ENCODE data around the gene FRMPD2.
"Not testable (repeated sequence)": the region's sequence is repeated elsewhere in the genome, so short reads cannot be mapped to it uniquely, and the experiment has no call there.

The FRMPD2 gene

GRCh38 chr10:48194830-48195229 lies 79.7 kb downstream of the FRMPD2 start:
- no peak for DNase-seq

DNA sequence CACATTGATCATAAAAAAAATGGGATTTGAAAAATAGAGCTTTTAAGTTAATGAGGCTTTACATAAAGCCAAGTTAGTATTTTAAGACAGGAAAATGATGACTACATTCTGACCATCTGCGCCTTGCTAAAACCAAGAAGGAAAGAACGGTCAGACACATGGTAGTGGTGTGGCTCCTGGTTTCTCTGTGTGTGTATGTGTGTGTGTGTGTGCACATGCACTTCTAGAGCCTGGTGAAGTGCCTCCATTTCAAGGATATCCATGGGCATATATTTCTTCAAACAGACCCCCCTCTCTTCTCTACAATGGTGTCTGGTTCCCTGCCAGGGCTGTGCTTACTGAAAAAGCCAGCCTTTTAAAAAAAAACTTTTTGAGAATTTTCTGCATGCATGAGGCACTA lies 80.9 kb downstream of the FRMPD2 start:
- DNase-seq, result no peak

GRCh38 chr10:48192881-48193450 lies 81.5 kb downstream of the FRMPD2 start:
- DNase-seq, result no peak

DNA sequence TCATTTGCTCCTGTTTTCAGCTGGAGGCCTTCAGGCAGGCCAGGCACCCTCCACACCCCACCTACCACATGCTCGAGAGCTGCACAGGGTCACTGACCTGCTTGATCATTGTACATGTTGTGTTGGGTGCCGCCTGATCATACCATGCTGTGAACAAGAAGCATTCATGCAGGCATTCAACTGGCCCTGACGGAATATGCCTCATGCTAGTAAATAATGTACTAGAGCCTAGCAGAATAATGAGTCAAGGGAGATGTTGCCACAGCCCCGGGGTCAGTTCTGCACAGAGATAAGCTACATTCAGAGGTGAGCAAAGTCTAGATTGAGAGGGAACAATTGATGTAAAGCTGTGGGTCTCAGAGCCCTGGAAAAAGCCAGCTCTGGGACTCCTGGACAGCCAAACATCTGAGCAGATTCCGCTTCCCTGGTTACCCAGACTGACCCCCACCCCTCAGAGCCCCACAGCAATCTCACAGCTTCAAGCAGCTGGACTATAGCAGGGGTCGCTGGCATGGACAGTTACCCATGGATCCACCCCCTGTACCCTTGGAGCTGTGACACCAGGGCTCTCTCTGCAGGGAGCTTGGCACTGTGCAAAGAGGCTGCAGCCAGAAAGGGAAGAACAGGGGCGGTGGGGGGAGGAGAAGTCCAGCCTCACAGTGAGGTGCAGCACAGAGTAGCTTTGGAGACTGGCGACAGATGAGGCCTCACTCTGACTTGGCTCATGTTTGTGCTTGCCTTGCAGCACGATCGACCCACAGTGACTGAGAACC lies 86.6 kb downstream of the FRMPD2 start:
- no peak for DNase-seq

DNA sequence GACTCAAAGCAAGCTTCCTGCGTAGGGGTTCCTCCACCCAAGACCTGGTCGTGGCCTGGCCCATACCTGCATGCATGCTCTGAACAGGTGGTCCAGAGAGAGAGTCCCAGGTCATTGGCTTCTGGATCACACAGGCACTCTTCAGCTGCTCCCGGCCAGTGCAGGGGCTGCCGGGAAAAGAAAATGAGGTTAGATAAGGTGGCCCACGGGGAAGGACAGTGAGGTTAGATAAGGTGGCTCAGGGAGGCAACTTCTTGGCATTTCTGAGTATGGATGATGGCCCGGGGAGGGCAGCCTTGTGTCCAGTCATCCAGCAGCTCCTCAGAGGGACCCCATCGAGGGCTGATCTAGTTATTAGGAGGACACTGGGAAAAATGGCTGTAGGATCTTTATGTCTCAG lies 87.4 kb downstream of the FRMPD2 start:
- DNase-seq, result no peak

- not testable (repeated sequence) for DNase-seq
Measured at GRCh38 chr10:48186264-48186804, 88.2 kb downstream of the FRMPD2 start.

- DNase-seq, result no peak
Measured at GRCh38 chr10:48184224-48184623, 90.3 kb downstream of the FRMPD2 start.

- DNase-seq, result not testable (repeated sequence)
Measured at GRCh38 chr10:48172715-48173114, 101.8 kb downstream of the FRMPD2 start.

- not testable (repeated sequence) for DNase-seq
Measured at GRCh38 chr10:48160670-48161069, 113.8 kb downstream of the FRMPD2 start.

DNA sequence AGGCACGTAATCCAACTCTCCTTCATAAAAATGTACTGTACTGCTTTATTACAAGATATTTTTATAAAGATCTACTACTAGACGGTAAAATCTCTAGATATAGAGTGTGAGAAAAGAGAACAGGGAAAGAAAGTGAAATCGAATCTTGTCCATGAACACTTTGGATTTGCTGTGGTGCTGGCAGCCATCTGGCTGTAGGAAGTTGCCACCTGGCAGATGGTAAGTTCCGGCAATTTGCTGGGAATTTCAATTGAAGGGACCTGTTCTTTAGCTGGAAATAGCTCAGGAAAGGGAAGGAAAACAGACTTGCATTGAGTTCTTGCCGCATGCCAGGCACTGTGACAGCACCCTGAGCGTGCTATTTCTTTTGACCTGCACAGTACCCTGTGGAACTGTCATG lies 114.3 kb downstream of the FRMPD2 start:
- DNase-seq, result not testable (repeated sequence)

DNA sequence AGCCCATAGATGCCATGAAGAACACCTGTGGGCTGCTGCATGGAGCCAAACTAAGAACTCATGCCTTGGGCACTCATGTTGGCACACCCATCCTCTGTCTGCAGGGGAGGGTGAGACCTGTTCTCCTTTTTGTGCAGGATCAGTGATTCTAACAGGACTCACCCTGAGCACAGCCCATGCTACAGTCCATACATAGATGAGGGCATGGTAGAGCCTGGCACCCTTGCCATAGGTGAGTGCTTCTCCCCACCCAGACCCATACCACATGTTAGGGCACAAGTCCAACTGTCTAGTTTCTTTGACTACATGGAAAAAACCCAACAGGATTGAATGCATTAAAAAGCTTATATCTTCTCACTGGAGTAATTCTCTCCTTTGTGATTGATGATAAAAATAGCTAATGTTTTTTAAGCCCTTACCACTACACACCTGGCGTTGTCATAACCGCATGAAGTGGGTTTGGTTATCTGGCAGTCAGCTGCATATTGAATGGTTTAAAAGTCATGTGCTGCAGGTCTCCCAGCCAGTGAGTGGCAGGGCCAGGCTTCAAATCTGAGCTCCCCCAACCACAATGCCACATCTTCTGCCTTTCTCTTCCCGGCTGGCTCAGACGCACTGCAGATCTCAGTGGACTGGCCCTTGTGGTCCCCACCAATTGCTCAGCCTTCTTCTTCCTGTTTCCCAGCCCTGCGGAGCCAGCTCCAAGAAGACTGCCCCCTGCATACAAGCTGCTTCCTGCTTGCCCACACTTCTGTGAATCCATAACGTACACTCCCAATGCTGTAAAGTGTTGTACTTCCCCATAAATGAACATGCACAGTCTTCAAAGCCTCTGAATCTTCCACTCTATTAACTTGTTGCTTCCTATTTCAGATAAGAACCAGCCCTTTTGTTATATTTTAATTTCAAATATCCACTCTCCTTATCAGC lies 120.0 kb downstream of the FRMPD2 start:
- DNase-seq, result not testable (repeated sequence)

DNA sequence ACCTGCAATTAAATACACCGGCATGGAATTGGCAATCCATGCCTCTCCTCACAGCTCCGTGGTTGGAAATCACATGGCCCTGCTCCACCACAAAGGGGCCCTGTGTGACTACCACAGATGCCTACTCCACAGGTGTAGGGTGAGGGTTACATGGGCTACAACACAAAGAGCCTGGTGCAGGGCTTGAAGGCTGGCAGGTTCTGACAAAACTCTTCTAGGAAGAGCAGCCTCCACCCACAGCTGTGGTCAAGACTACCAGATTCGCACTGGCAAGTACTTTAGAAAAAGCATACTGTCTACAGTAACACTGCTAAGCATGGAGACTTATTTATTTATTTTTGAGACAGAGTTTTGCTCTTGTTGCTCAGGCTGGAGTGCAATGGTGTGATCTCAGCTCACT lies 126.9 kb downstream of the FRMPD2 start:
- not testable (repeated sequence) for DNase-seq

DNA sequence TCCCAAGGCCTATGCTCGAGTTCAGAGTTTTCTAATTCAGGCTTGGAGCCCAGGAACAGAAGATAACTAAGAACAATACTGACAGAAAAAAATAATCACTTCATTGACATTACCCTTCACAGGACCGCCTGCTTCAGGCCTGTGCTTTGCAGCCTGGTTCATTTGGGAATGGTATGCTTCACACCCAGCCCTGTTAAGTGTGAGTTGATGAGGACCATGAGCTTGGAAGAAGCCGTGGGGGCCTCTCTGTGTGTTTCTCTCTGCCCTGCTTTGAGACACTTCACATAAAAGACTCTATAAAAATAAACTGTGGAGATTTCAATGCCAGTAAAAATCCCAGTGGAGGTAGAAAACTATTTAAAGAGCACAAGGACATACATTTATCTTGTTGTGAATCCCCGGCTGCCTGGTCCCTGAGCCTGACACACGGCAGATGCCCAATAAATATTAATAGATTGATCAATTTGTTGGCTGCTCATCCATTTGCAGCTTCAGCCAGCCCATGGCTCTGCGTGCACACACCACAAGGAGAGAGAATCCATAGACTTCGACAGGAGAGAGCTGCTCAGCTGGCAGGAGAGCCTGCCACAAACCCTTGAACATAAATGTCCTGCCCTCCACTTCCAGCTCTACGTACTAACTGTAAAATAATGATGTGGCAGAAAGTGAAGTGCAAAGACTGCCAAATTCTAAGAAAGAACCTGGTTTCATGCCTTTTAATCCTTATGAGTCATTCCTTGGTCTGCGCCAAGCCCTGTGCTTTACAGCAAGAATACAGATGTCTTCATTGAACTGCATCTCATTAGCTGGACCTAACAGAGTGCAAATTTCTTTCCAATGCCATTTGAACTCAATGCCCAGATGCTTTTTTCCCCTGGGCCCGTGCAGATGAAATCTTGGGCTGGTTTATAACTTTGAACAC lies 130.5 kb downstream of the FRMPD2 start:
- not testable (repeated sequence) for DNase-seq

DNA sequence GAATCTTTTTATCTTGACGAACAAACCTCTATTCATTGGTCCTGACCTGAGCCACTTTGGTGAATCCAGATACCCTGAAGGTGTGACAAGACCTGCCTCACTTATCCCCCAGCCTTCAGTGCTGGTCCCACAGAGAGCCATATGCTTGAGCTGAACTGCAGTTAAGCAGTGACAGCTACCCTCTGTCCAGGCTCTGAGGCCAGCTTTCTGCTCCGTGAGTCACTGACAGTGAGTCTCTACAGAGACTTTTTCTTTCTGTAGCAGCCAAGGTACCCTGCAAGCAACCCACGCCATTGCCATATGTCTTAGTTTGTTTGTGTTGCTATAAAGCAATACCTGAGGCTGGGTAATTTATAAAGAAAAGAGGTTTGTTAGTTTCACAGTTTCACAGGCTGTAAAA lies 133.5 kb downstream of the FRMPD2 start:
- DNase-seq, result not testable (repeated sequence)

DNA sequence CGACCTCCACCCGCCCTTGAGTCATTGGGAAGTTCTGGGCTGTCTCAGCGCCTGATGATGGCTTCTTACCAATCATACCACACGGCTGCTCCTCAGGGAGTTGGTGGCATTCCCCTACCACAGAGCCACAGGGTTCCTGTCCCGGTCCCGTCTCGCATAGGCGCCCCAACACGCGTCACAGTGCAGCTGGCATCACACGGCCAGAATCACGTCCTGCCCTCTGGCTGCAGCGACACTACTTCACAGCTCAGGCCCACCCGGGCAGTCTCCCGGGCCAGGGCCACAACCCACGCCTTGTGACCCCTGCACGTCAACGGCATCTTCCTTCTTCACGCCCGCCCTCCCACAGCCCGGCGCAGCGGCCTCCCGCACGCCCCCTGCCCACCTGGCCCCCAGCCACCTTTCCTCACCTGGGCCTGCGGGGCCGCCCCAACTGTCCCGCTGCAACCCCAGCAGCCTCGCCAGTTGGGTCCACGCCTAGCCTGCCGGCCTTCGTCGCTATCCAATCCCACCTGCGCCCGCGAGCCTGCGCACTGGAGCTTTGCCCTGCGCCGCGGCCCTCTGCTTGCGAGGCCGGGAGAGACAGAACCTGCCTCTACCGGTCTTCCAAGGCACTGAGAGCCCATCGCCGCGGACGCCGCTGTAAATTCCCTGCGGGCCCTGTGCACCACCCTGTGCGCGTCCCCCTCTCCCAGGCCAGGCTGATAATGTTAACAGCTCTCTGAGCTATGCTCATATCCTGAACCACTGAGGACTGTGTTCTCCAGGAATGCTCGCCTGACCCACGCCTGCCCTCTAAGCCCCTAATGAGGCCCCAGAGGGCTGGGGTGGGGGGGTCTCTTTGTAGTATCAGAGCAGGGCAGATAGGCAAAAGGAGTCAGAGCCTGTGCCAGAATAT lies 134.3 kb downstream of the FRMPD2 start:
- not testable (repeated sequence) for DNase-seq

DNA sequence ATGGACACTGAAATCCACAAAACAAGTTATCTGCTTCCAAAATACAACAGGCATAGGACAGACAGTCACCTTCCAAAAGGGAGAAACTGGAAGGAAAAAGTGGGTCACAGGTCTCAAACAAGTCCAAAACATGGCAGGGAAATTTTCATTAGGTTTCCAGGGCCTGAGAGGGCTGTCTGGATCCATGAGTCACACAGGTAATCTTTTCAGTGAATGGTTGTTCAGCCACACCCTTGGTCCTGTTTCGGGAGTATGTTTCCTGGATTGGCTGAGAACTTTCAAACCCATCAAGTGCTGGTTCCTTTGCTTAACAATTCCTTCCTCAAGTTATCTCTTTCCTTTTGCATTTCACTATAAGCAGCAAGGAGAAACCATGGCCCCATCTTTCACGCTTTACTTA lies 145.5 kb downstream of the FRMPD2 start:
- DNase-seq, result not testable (repeated sequence)

DNA sequence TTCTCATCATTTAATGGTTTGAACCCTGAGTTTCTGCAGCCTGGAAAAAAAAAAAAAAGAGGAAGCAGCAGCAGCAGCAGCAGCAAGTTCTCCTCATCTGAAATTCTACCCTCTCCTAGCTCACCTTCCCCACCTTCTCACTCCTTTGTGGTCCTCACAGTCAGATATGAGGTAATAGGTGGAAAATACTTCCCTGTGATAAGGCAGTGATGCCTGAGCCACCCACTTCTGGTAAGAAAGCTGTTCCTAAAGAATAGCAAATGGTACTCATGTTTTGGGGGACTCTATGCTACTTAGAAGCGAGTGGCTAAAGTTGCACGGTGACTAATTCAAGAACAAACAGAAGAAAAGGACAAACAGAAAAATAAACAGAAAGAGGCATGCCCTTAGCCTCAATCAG lies 148.2 kb downstream of the FRMPD2 start:
- DNase-seq, result not testable (repeated sequence)

DNA sequence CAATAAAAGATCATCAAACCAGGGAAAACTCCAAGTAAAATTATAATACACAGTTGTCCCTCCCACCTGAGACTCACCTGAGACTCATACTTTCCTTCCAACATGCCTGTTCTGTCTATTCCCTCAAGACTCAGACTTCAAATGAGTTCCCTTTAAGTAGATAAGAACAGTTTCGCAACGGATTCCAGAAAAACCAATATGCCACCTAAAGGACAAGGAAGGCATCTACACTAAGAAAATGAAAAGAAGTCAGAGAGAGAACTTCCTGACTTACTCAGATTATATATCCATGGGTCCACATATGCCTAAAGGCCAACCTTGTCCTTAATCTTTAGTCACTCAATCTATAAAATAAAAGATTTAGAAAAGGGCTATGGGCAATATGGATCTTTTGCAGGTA lies 148.9 kb downstream of the FRMPD2 start:
- not testable (repeated sequence) for DNase-seq

- not testable (repeated sequence) for DNase-seq
Measured at GRCh38 chr10:48122618-48123017, 151.9 kb downstream of the FRMPD2 start.

GRCh38 chr10:48110277-48110676 lies 164.2 kb downstream of the FRMPD2 start:
- DNase-seq, result not testable (repeated sequence)

Data from hematopoietic multipotent progenitor cell treated with erythropoietin and hydrocortisone succinate and interleukin-3 and kit ligand, for 8 days (in vitro differentiated cells).